Coronary artery (tissue), 2 donors: ENCODE measurements around the gene RBFOX2.
"Not testable (repeated sequence)": the region's sequence is repeated elsewhere in the genome, so short reads cannot be mapped to it uniquely, and the experiment has no call there.

Experiments used
- DNase-seq: peaks from one replicate; pipeline ENCODE4 v3.0.0-alpha.2; 2017; ENCODE audit warnings: low spot score
- H3K27ac ChIP-seq, 2 donors: fragments of 200-600 bp; sonication (generic); one replicate each; pipeline ENCODE4 v1.5.1; 2016 to 2019
- H3K4me3 ChIP-seq: fragments of 200-600 bp; sonication (generic); 2 replicates; pipeline ENCODE4 v1.5.1; 2016; ENCODE audit warnings: mild to moderate bottlenecking, moderate library complexity
- CTCF ChIP-seq: fragments of 200-600 bp; sonication (generic); IDR thresholded peaks from one replicate; pipeline ENCODE4 v1.5.1; 2019; ENCODE audit warnings: antibody characterized with exemption

The RBFOX2 gene

GRCh38 chr22:35821654-35822053, 207.0 kb downstream of the RBFOX2 start:
- DNase-seq, result no peak
- no peak for TF ChIP-seq CTCF
- no peak overlapping the region for H3K4me3 ChIP-seq
- no peak overlapping the region for H3K27ac ChIP-seq

- no peak for TF ChIP-seq CTCF
- Histone ChIP-seq H3K27ac (no peak overlapping the region), H3K4me3 (no peak overlapping the region)
- DNase-seq, result no peak
Observed at GRCh38 chr22:35819421-35819820, 209.2 kb downstream of the RBFOX2 start.

- no peak for DNase-seq
- Histone ChIP-seq H3K4me3 (no peak overlapping the region), H3K27ac (no peak overlapping the region)
- TF ChIP-seq CTCF, result no peak
Observed at GRCh38 chr22:35818897-35819296, 209.7 kb downstream of the RBFOX2 start.

- DNase-seq, result no peak
- no peak overlapping the region for H3K27ac ChIP-seq
- no peak overlapping the region for H3K4me3 ChIP-seq
- no peak for TF ChIP-seq CTCF
Observed at GRCh38 chr22:35812600-35812999, 216.0 kb downstream of the RBFOX2 start.

- no peak for TF ChIP-seq CTCF
Observed at GRCh38 chr22:35811670-35812069, 217.0 kb downstream of the RBFOX2 start.

GRCh38 chr22:35809816-35810215, 218.8 kb downstream of the RBFOX2 start:
- Histone ChIP-seq H3K27ac (no peak overlapping the region), H3K4me3 (no peak overlapping the region)
- DNase-seq, result no peak
- no peak for TF ChIP-seq CTCF

More at GRCh38 chr22:35811670-35812069, 217.0 kb downstream of the RBFOX2 start:
- H3K4me3 ChIP-seq, result no peak overlapping the region
- DNase-seq, result no peak
- H3K27ac ChIP-seq, result no peak overlapping the region

- H3K27ac ChIP-seq, result no peak overlapping the region
- no peak overlapping the region for H3K4me3 ChIP-seq
- no peak for TF ChIP-seq CTCF
- no peak for DNase-seq
Observed at GRCh38 chr22:35808377-35808776, 220.2 kb downstream of the RBFOX2 start.

- not testable (repeated sequence) for H3K27ac ChIP-seq, H3K4me3 ChIP-seq, DNase-seq
Observed at GRCh38 chr22:35806668-35807067, 222.0 kb downstream of the RBFOX2 start.
